Germinal center (tissue), 1 donor: ENCODE results near the gene FAM24A.

Experiments used
- DNase-seq: peaks from one replicate; pipeline ENCODE4 v3.0.0; 2012; ENCODE audit warnings: mixed read lengths, low spot score

Gene FAM24A

GRCh38 chr10:122931088-122931906, 20.9 kb downstream of the FAM24A start:
- DNase-seq = no peak

GRCh38 chr10:122939133-122939855, 28.9 kb downstream of the FAM24A start:
- DNase-seq = no peak

GRCh38 chr10:122939856-122940543, 29.6 kb downstream of the FAM24A start:
- no peak for DNase-seq

- DNase-seq = no peak
These were observed 38.9 kb downstream of the FAM24A start for GRCh38 chr10:122949296-122949695.

GRCh38 chr10:122953902-122954730, 43.7 kb downstream of the FAM24A start, which contains the start of gene C10orf88:
Gene C10orf88 (minus strand): TSS chr10:122954227. CDS start chr10:122954178, 49 bp downstream.
- DNase-seq = peak; percentile 98

GRCh38 chr10:122954731-122955050, 44.3 kb downstream of the FAM24A start:
- no peak for DNase-seq

GRCh38 chr10:122955892-122956291, 45.5 kb downstream of the FAM24A start:
- no peak for DNase-seq

- DNase-seq = no peak
These were observed 47.1 kb downstream of the FAM24A start for GRCh38 chr10:122957474-122957873.

GRCh38 chr10:122962405-122962804, 52.0 kb downstream of the FAM24A start:
- DNase-seq = no peak
